GM19025 (cell line): Measurements from ENCODE around the gene CREG1.
"Not testable (repeated sequence)": the region's sequence is repeated elsewhere in the genome, so short reads cannot be mapped to it uniquely, and the experiment has no call there.

Experiments used
- ATAC-seq: cut with Tn5 transposase; IDR thresholded peaks from one replicate; pipeline ENCODE4 v1.9.1; 2021; ENCODE audit warnings: mild to moderate bottlenecking, low read depth, moderate library complexity; ENCODE audit not compliant: unreplicated experiment

Gene CREG1

DNA sequence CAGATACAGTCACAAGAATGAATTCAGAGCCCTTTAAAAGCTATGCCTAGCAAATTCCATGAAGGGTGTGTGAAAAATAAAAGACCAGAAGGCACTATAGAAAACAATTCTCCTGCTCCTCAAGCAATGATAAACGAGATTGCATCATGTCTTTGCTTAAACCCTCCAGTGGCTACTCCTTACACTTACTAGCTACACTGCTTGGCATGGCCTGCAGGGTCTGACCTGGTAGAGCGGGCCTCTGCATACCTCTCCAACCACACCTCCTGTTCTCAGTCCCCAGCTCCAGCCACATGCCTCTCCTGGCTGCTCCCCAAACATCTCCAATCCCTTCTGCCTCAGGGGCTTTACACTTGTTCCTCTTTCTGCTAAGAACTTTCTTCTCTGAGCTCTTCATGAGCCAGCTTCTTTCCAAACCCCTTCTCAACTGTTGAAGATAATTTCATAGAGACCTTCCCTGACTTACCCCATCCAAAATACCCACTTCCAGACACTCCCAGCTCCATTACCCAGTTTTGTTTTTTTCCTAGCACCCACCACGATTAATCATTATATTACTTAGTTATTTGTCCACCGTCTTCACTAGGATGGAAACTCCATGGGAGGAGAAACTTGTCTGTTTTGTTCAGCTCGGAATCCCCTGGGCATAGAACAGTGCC lies 11.2 kb upstream of the CREG1 start:
- no peak for ATAC-seq

DNA sequence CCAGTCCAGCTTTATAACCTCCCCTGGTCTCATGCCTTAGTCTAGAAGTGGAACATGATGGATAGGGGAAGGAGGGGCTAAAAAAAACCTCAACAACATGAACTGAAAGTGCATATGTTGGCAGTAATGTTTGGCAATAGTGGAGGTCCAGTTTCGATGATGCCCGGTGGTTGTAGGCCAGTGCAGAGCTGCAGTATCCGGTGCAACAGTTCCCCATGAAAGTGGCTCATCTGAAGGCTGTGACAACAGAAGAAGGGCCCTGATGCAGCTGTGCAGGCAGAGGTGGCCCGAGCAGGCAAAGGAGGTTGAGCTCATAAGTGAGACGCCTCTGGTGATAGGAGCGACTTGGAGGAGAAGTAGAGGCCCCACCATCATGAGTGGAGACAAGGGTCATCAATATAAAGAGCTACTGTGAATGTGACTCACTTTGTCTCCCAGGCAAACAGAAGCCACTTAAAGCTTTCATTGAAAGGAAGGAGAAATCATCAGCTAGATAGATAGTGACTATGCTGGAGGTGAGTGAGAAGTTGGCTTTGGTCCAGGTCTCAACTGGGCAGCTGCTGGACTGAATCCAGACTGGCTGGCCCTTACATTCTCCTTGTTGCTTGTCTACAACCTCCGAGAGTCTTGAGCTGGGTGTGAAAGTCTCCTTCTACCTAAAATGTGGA lies 10.2 kb upstream of the CREG1 start:
- no peak for ATAC-seq

GRCh38 chr1:167562702-167563101 lies 9.1 kb upstream of the CREG1 start:
- ATAC-seq = no peak

DNA sequence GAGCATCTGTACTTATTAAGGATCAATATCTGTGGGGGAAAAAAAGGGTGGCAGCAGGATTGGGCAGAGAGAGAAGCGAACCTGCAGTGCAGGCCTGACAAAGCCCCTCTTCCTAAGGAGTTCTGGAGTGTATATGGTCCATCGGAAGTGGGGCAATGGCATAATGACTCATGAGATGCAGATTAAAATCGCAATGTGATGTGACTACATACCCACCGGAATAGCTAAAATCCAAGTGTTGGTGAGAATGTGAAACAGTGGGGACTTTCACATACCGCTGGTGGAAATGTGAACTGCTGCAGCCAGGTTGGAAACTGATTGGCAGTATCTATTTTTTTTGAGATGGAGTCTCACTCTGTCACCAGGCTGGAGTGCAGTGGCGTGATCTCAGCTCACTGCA lies 8.2 kb upstream of the CREG1 start:
- no peak for ATAC-seq

DNA sequence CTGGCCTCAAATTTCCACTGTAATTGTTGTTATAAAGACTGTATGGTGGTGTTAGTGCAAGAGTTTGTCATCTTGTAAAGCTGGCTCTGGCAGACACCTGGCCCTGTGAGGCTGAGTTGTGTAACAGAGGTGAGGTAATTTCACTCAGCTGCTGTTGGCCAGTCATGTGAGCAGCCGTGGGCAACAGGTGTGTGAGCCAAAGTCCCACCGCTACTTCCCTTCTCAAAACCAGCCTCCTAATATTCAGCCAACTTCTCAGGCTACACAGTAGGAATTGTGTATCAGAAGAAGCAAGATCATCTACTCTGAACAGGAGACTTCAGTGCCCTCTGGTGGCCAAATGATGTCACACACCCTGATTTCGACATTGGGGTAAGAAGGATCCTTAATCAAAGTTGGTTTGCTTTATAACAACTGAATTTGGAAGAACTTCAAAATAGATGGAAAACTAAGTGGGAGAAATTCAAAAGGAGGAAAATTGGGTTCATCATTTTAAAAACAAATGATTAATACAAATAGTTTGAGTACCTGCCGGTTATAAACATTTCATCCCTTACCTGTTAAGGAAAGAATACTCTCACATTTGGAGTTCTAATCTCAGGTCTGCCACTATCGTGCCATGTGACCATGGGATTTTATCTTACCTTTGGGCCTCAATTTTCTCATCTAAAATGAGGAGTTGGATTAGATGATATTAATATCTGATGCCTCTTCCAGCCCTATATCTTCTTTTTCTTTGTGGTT lies 2.6 kb upstream of the CREG1 start:
- no peak for ATAC-seq

- not testable (repeated sequence) for ATAC-seq
Measured at GRCh38 chr1:167555072-167555471, 1.5 kb upstream of the CREG1 start.

DNA sequence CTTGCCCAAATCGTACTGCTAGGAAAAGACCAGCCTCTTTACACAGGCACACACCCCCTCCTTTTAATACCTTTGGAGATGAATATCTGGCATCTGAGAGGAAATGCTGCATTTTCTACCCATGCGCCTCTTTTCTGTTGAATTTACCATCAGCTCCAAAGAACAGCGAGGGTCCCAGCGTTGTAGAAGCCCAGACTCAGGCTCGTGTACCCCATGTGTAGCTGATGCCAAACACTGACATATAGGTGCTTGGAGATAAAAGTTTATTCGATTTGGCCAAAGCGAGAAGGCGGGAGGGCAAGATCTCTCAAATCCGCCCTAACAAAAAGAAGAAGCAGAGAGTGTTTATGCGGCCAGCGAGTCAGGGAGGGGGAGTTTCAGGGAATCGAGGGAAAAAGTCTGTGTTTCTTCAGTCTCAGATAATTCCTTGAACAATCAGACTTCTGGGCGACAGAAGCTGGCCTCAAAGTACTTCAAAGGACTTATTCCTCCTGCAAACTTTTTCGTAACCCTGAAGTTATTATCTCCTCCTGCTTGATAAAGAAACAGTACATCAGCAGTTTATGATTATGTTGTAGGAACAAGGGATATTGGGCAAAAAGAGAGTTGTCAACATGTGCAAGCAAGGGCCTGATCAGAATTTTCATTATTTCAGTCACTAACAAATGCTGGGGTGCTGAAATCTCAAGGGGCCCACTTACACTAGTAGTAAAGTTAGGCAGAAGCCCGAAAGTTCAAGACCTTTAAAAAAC lies 642 bp upstream of the CREG1 start:
- peak; percentile 17 for ATAC-seq

DNA sequence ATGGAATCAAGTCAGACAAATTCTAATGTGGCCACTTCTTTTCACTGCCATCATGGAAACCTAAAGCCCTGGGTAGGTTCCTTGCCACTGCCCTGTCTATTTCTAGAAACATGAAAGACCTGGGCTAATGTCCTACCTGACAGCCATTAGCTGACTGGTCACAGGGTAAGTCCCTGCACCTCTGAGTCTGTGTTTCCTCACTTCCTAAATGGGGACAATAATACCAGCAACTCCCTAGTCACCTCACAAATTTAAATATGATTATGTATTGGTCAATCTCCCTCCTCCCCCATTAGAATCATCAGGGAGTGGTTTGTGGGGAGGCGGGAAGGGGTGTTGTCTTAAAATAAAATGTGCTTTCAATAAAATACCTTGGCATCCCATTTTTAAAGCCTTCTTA lies 2.2 kb downstream of the CREG1 start:
- no peak for ATAC-seq

GRCh38 chr1:167548059-167548932 lies 5.3 kb downstream of the CREG1 start:
- ATAC-seq = no peak

GRCh38 chr1:167546935-167547334 lies 6.6 kb downstream of the CREG1 start:
- no peak for ATAC-seq

GRCh38 chr1:167545349-167545748 lies 8.2 kb downstream of the CREG1 start:
- no peak for ATAC-seq

DNA sequence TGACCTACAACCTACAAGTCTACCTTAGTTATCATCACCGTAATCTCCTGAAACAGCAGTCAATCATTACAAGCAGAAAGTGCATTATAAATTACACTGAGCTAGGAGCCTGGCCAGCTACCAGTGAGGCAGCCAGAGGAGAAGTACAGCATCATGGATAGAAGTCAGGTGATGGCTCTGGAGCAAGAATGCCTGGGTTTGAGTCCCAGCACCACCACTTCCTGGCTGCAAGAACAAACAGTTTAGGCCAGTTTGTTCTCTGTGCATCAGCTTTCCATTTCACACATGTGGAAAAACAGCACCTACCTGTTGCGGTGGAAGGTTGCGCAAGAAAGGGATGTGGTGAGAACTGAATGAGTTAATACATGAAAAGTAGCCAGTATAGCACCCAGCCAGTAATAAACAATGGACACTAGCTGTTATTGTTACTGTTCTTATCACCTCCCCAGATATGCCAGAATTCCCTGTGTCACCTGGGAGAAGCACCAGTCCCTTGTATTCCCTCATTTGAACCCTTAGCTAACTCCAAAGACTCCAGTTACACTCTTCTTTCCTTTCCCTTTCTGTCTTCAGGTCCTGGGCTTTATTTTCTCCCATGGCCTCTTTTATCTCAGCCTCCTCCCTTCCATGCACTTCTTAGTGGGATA lies 9.0 kb downstream of the CREG1 start:
- no peak for ATAC-seq

DNA sequence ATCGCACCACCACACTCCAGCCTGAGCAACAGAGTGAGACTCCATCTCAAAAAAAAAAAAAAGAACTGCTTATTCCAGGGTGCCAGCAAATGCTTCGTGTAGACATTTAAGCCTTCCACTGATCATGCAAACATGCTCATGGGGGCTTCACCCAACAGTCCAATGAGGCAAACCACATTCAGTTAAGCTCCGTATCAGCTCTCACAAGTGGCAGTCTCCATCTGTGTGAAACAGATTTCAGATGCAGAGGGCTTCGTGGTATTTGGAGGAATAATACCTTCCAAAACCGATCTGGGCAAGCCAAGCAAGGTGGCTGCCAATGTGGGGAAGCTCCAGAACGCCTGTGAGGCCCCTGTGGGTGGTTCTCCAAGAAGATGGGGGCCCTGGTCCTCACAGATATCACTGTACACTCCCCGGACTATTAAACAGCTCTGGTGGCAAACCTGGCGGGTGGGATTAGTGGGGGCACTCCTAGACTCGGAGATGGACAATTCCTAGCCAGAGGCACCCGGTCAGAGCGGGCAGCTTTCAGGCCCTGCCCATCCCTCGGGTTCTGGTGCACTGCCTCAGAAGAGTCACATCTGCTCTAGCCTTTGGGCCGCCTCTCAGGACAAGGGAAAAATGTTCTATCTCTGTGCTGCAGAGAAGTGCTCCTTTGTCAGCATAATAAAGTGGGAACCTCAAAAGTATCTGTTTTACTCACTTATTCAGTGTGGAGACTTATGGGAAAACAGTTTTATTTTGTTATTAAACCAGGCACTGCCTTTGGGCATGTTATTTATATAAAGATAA lies 10.2 kb downstream of the CREG1 start:
- no peak for ATAC-seq

- no peak for ATAC-seq
Measured at GRCh38 chr1:167542109-167543032, 11.2 kb downstream of the CREG1 start.

- ATAC-seq = no peak
Measured at GRCh38 chr1:167541610-167542009, 12.0 kb downstream of the CREG1 start.

DNA sequence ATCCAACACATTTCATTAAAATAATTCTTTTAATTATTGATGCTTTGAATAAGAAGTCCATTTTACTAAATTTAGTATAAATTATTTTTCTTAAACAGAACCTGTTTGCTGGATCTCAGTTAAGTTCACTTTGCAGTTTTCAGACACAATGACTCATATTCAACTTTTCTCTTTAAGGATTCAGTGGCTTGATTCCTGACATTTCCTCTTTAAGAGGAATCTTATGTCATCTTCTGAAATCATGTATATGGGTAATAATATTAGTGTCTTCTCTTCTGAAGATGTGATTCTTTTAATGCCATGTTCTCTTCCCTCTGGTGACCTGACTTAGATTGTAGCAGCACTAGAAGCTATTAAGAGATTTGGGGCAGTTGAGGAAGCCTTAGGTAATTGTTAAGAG lies 12.6 kb downstream of the CREG1 start:
- no peak for ATAC-seq

DNA sequence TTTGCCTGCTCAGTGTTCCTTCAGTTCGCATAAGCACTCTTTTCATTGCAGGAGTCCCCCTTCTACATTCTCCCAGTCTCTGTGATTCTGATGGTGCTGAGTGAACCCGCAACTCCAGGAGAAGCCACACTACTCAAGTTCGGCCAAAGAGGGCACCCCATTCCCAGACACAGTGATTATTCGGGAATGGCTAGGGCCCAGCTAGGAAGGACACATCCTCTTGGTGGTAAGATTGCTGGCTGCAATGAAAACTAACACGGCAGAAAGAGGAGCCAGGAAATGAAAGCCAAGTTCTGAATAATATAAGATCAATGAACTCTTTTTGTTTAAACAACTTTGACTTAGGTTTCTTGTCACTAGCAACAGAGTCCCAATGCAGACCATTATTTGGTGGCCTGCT lies 14.9 kb downstream of the CREG1 start:
- ATAC-seq = no peak

GRCh38 chr1:167533851-167534300 lies 19.7 kb downstream of the CREG1 start:
- ATAC-seq = no peak
